Heart left ventricle (tissue), 16 donors: ENCODE results near the gene LAMA4. TPM values are rescaled to one million over a fixed set of nuclear protein-coding genes. Genes with fewer than 3 reads are reported as not detected.

Experiments used
- ATAC-seq, 4 donors: fragments of 200-7000 bp; cut with Tn5 transposase; one replicate each; pipeline ENCODE4 v1.9.1; 2020 to 2022; ENCODE audit warnings: moderate library complexity in 4 of 4, mild to moderate bottlenecking in 3 of 4, moderate number of reproducible peaks in 1 of 4
- DNase-seq, 5 donors: peaks; one replicate each; pipeline ENCODE4 v3.0.0-alpha.2; 2020
- H3K27ac ChIP-seq, 12 donors: fragments of 200-600 bp; sonication (generic) in 4 of 12; one replicate each; pipeline versions ENCODE4 v1.5.0 to v1.8.0; 2016 to 2022; ENCODE audit warnings: mild to moderate bottlenecking in 2 of 12
- H3K27me3 ChIP-seq, 9 donors: fragments of 200-600 bp; sonication (generic) in 2 of 9; one replicate each; pipeline versions ENCODE4 v1.5.1 to v1.8.0; 2016 to 2022; ENCODE audit warnings: mild to moderate bottlenecking in 3 of 9
- H3K36me3 ChIP-seq, 9 donors: fragments of 200-600 bp; sonication (generic) in 2 of 9; one replicate each; pipeline versions ENCODE4 v1.5.0 to v1.8.0; 2018 to 2022; ENCODE audit warnings: mild to moderate bottlenecking in 2 of 9
- H3K4me1 ChIP-seq, 12 donors: fragments of 200-600 bp; sonication (generic) in 4 of 12; one replicate each; pipeline versions ENCODE4 v1.5.0 to v1.8.0; 2016 to 2022; ENCODE audit warnings: mild to moderate bottlenecking in 3 of 12
- H3K4me3 ChIP-seq, 12 donors: fragments of 200-600 bp; sonication (generic) in 4 of 12; one replicate each; pipeline versions ENCODE4 v1.5.0 to v1.8.0; 2017 to 2022; ENCODE audit warnings: mild to moderate bottlenecking in 9 of 12, moderate library complexity in 4 of 12
- H3K9me3 ChIP-seq, 12 donors: fragments of 200-600 bp; sonication (generic) in 4 of 12; one replicate each; pipeline versions ENCODE4 v1.5.0 to v1.8.0; 2016 to 2022; ENCODE audit warnings: mild to moderate bottlenecking in 1 of 12
- POLR2A ChIP-seq, 2 donors: fragments of 450-650 bp; IDR thresholded peaks; one replicate each; pipeline ENCODE4 v1.6.1; 2017; ENCODE audit warnings: antibody characterized with exemption in 2 of 2, mild to moderate bottlenecking in 2 of 2, moderate library complexity in 2 of 2
- WGBS, 4 donors: extraction: QIAGEN DNeasy Blood & Tissue Kit in 2 of 4; methylation state at CpG; one replicate each; pipeline versions ENCODE4 v1.1.5 to v1.1.7; 2013 to 2018; 5-methylcytosine and 5-hydroxymethylcytosine counted together
- intact Hi-C, 10 donors: fragments of 100-400 bp; cut with DNase I; formaldehyde crosslinking; loops; one replicate each; pipeline versions ENCODE4 v1.11.1 to v1.14.2; 2022
- polyA plus RNA-seq, 2 donors: library from polyadenylated mRNA; stranded (reverse); fragments of 200-250 nt; gene quantifications; one replicate each; pipeline ENCODE4 v1.2.3, GENCODE V29; 2013
- total RNA-seq, 9 donors: library from RNA; depleted of rRNA in 2 of 9; stranded (reverse); fragments of >200 nt in 2 of 9; fragmentation: NEBNext Ultra II Directional in 3 of 9; extraction: Animal tissue kit (Norgen Biotek cat#: 25700) in 3 of 9; gene quantifications; one replicate each; pipeline versions ENCODE4 v1.1.0 to v1.2.4, GENCODE V29; 2016 to 2023
- TF ChIP-seq, protein P1 (sequence below), 12 donors: fragments of 200-600 bp; sonication (generic) in 4 of 12; IDR thresholded peaks; one replicate each; pipeline versions ENCODE4 v1.5.0 to v1.8.0; 2018 to 2022; ENCODE audit warnings: antibody characterized with exemption in 12 of 12, mild to moderate bottlenecking in 5 of 12
- donor health status: ischemic (EF 13 %, LVEDD 7.1; RV severe dilation, severe dysfunction).
- donor health status: healthy with polysubstance abuse.
- donor health status: DM: no; HTN: yes; CAD: no.
- donor health status: DM: no; HTN: no; CAD: no.
- donor health status: ischemic (EF 25% LVEDD 6.9; RV normal size, moderate dysfunction).
- donor health status: ischemic (EF 25% LVEDD 5.7; RV mildly dilated, moderate dysfunction).
- donor health status: healthy.
- donor health status: DM: yes; HTN: yes; CAD: no.
- donor health status: ischemic (EF 35%, LVEDD 5.7; RV mildly dilated, moderate dysfunction).
- donor health status: nonischemic (EF 11% LVEDD 7.7; RV severe dilation, severe dysfunction).
- donor health status: DM: yes; HTN: yes; CAD: no.
- donor health status: PGD.
- donor health status: ischemic (EF 29% LVEDD 5.4; RV normal size, mild dysfunction).
- donor health status: nonischemic (EF 23%, LVEDD 6.1; RV moderate dilation, normal function).

Gene LAMA4
- total and polyA plus RNA-seq, 11 donors = 23.8 to 132 (median 56.9) TPM

DNA sequence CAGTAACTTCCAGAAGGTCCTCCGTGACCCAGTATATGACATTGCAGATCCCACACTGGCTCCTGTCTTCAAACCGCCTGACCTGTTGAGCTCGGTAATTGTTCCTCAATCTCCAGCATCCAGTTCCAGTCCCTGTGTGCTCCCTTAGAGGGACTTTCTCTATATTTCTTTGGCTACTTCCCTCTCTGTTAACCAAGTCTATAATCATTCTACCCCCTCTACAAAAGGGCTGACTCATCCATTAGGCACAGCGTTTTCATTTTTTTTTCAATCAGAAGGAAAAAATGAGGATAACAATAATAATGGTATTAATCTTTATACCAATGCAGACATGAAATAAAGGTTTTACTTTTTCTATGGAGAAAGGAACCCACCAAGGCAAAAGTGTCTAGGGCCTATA, 97.7 kb downstream of the LAMA4 start:
- H3K36me3 ChIP-seq = peaks cover 0 to 100% (median 72%) of the 10 kb centered on the region in 9 donors
- peak overlapping the region in 3 of 12 donors; percentile 13 to 70 (median 22) for H3K27ac ChIP-seq

DNA sequence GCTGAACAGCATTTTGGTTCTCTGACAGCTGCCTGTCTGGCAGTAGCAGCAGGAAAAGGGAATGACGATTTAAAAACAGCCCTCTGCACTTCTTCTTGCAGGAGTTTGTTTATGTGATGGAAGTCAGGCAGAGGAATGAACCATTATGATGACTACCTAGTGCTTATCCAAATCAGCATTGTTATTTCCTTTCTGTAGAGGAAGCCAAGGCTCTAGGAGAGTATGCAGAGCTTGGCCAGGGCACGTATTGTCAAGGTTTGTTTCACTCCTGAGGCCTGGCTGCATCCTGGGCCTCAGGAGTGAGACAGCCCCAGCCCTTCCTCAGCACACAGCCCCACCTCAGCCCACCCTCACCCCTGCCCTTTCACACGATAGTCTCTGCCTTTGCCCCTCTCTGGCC, 98.5 kb downstream of the LAMA4 start:
- intact Hi-C loops = no loop called here
- DNase-seq = no peak
- ATAC-seq = peak in 3 of 4 donors; percentile 38 to 70 (median 70)
- peak overlapping the region in 8 of 12 donors; percentile 8 to 70 (median 18) for H3K27ac ChIP-seq
- H3K4me3 ChIP-seq = no peak overlapping the region
- 34 to 51% (median 37%) methylated on average over 3 of the region's 3 CpGs for WGBS, 4 donors
- H3K27me3 ChIP-seq = no peaks in the 10 kb centered on the region
- H3K36me3 ChIP-seq = peaks cover 0 to 100% (median 64%) of the 10 kb centered on the region in 9 donors
- TF ChIP-seq POLR2A (IDR thresholded peaks at IDR 0.05) = no peak
- TF ChIP-seq, protein P1, sequence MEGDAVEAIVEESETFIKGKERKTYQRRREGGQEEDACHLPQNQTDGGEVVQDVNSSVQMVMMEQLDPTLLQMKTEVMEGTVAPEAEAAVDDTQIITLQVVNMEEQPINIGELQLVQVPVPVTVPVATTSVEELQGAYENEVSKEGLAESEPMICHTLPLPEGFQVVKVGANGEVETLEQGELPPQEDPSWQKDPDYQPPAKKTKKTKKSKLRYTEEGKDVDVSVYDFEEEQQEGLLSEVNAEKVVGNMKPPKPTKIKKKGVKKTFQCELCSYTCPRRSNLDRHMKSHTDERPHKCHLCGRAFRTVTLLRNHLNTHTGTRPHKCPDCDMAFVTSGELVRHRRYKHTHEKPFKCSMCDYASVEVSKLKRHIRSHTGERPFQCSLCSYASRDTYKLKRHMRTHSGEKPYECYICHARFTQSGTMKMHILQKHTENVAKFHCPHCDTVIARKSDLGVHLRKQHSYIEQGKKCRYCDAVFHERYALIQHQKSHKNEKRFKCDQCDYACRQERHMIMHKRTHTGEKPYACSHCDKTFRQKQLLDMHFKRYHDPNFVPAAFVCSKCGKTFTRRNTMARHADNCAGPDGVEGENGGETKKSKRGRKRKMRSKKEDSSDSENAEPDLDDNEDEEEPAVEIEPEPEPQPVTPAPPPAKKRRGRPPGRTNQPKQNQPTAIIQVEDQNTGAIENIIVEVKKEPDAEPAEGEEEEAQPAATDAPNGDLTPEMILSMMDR (IDR thresholded peaks at IDR 0.05) = no peak
- no peaks in the 10 kb centered on the region for H3K9me3 ChIP-seq
- H3K4me1 ChIP-seq = peaks cover 0 to 16% (median 6%) of the 10 kb centered on the region in 12 donors

More for the DNA sequence above, 97.7 kb downstream of the LAMA4 start:
- DNase-seq (no peak), ATAC-seq (no peak)
- no peaks in the 10 kb centered on the region for H3K27me3 ChIP-seq
- peaks cover 0 to 14% (median 6%) of the 10 kb centered on the region in 12 donors for H3K4me1 ChIP-seq
- intact Hi-C loops = no loop called here
- WGBS, 4 donors = 88 to 93% (median 90%) methylated on average over 4 of the region's 4 CpGs
- H3K4me3 ChIP-seq = no peak overlapping the region
- TF ChIP-seq POLR2A (IDR thresholded peaks at IDR 0.05) = no peak
- TF ChIP-seq, protein P1 (IDR thresholded peaks at IDR 0.05) = no peak
- no peaks in the 10 kb centered on the region for H3K9me3 ChIP-seq

DNA sequence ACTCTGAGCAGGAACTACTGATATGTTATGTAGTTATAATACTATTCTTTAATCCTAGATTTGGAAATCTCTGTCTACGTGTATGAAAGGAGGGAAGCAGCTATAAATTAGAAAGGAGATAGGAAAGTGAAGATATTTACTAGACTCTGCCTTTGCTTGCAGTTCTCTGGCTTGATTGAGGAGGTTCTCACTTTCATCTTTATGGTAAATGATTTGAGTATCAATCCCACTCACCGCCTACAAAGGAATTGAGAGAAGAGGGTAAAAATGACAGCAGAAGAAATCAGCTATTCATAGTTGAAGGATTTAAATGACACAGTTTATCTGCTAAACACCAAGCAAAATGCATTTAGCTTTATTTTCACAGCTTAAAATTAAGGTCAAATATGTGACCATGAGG, 99.7 kb downstream of the LAMA4 start:
- peaks cover 0 to 27% (median 10%) of the 10 kb centered on the region in 12 donors for H3K4me1 ChIP-seq
- no peaks in the 10 kb centered on the region for H3K9me3 ChIP-seq
- no peak overlapping the region for H3K4me3 ChIP-seq
- no peak for ATAC-seq
- intact Hi-C loops = loop anchor here in 1 of 10 donors (5.0 kb wide), 1 partner anchor 37 kb away; no protein-coding TSS in a partner anchor
- 93 to 97% (median 95%) methylated on average over 2 of the region's 2 CpGs for WGBS, 4 donors
- TF ChIP-seq, protein P1 (IDR thresholded peaks at IDR 0.05) = no peak
- no peak for TF ChIP-seq POLR2A (IDR thresholded peaks at IDR 0.05)
- DNase-seq = no peak
- H3K27me3 ChIP-seq = no peaks in the 10 kb centered on the region
- peak overlapping the region in 4 of 12 donors; percentile 8 to 70 (median 26) for H3K27ac ChIP-seq
- H3K36me3 ChIP-seq = peaks cover 0 to 98% (median 54%) of the 10 kb centered on the region in 9 donors

DNA sequence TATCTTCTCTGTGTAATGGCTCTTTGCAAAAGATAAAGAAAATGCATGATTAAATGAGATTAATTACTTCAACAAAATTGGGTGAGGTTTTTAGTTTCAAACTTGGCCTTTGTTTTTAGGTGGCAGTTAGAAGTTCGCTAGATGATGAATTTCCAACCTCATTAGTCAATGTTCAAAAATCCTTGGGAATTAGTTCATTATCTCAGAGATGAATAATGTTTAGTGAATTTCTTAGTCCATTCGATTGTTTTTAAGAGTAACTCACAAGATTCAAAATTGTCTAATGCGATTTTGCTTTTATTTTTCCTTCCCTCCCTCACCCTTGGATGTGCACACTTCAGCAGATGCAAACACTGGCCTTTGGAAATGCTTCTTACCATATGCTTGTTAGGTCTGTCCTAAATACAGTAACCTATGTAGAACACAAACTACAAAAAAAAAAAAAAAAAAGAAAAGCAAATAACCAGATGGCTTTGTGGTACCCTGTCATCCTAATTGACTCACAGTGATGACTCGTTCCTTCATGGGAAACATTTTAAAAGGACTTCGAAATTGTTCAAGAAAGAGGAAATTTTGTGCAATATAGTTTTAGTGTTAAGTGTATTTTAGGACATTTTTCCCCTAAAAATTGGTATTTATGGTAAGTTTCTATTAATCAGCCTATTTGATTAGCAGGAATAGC, 100.3 kb downstream of the LAMA4 start:
- Histone ChIP-seq H3K9me3 (no peaks in the 10 kb centered on the region), H3K4me3 (no peak overlapping the region), H3K36me3 (peaks cover 0 to 98% (median 50%) of the 10 kb centered on the region in 9 donors), H3K27me3 (no peaks in the 10 kb centered on the region), H3K27ac (peak overlapping the region in 3 of 12 donors; percentile 23 to 70 (median 28)), H3K4me1 (peaks cover 0 to 32% (median 11%) of the 10 kb centered on the region in 12 donors)
- 70 to 86% (median 77%) methylated on average over 5 of the region's 5 CpGs for WGBS, 4 donors
- TF ChIP-seq, protein P1 (IDR thresholded peaks at IDR 0.05) = no peak
- TF ChIP-seq POLR2A (IDR thresholded peaks at IDR 0.05) = no peak
- intact Hi-C loops = loop anchor here in 1 of 10 donors (5.0 kb wide), 1 partner anchor 37 kb away; no protein-coding TSS in a partner anchor
- ATAC-seq (no peak), DNase-seq (no peak)
